Measurements from ENCODE around the gene CDRT15L2.
"Not testable (repeated sequence)": the region's sequence is repeated elsewhere in the genome, so short reads cannot be mapped to it uniquely, and the experiment has no call there.

CDRT15L2 gene

DNA sequence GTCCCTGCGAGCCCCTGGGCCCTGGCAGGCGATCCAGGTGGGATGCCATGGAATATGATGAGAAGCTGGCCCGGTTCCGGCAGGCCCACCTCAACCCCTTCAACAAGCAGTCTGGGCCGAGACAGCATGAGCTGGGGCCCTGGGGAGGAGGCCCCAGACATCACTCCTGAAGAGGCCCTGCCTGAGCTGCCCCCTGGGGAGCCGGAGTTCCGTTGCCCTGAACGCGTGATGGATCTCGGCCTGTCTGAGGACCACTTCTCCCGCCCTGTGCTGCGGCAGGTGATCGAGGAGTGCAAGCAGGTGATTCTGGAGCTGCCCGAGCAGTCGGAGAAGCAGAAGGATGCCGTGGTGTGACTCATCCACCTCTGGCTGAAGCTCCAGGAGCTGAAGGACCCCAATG lies 33.1 kb downstream of the CDRT15L2 start:
- TF ChIP-seq, protein P1, sequence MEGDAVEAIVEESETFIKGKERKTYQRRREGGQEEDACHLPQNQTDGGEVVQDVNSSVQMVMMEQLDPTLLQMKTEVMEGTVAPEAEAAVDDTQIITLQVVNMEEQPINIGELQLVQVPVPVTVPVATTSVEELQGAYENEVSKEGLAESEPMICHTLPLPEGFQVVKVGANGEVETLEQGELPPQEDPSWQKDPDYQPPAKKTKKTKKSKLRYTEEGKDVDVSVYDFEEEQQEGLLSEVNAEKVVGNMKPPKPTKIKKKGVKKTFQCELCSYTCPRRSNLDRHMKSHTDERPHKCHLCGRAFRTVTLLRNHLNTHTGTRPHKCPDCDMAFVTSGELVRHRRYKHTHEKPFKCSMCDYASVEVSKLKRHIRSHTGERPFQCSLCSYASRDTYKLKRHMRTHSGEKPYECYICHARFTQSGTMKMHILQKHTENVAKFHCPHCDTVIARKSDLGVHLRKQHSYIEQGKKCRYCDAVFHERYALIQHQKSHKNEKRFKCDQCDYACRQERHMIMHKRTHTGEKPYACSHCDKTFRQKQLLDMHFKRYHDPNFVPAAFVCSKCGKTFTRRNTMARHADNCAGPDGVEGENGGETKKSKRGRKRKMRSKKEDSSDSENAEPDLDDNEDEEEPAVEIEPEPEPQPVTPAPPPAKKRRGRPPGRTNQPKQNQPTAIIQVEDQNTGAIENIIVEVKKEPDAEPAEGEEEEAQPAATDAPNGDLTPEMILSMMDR (IDR thresholded peaks at IDR 0.05; ENCODE audit: low read depth, low read length): no peak
- H3K4me3 ChIP-seq (ENCODE audit: low read depth, low read length): no peak overlapping the region

DNA sequence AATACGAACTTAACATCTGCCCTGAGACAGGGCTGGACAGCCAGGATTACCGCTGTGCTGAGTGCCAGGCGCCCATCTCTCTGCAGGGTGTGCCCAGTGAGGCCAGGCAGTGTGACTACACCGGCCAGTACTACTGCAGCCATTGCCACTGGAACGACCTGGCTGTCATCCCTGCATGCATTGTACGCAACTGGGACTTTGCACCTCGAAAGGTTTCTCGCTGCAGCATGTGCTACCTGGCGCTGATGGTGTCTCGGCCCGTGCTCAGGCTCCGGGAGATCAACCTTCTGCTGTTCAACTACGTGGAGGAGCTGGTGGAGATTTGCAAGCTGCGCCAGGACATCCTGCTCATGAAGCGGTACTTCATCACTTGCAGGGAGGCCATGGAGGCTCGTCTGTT lies 33.7 kb downstream of the CDRT15L2 start:
- no peak overlapping the region for H3K4me3 ChIP-seq (ENCODE audit: low read depth, low read length)
- TF ChIP-seq, protein P1 (IDR thresholded peaks at IDR 0.05; ENCODE audit: low read depth, low read length): no peak

DNA sequence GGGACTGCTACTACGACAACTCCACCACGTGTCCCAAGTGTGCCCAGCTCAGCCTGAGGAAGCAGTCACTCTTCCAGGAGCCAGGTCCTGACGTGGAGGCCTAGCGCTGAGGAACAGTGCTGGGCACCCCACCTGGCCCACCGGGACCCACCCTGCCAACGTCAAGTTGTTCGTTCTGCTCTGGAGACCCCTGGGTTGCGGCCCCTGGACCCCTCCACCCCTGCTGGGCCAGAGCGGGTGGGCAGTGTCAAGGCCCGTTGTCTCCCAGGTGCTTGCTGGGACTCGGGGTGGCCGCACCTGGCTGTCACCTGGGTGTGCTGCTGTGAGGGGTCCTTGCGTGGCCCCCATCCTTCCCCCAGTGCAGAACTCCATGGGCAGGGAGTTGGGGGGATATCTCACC lies 34.4 kb downstream of the CDRT15L2 start:
- TF ChIP-seq, protein P1 (IDR thresholded peaks at IDR 0.05; ENCODE audit: low read depth, low read length): no peak
- H3K4me3 ChIP-seq (ENCODE audit: low read depth, low read length): no peak overlapping the region

DNA sequence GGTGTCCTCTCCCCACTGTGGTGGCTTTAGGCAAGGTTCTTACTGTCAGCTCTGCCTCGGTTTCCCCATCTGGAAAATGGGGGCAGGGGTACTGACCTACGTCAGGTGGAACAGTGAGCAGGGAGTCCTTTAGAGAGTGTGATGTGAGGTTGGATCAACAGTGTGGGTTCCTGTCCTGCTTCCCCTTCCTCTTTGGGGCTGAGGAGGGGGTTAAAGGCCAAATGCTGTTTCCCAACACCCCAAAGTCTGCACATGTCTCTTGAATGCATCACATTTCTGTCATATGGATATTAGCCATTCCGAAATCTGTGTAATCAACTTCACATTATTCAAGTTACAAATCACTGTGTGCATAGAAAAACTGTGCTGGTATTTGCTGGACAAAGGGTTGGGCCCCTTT lies 35.9 kb downstream of the CDRT15L2 start:
- not testable (repeated sequence) for H3K4me3 ChIP-seq (ENCODE audit: low read depth, low read length)

All from WI38 (cell line).